Measurements from ENCODE around the gene HOXC9.

HOXC9 gene

GRCh38 chr12:54032627-54033100 lies 32.7 kb downstream of the HOXC9 start, which contains the start of gene HOXC5:
TSS of gene HOXC5 (plus strand) at chr12:54033050. CDS start at chr12:54033123, 73 bp downstream.
- H3K27ac ChIP-seq = peak within 1 kb of the TSS; percentile 75
- no peak for TF ChIP-seq ZFX (IDR thresholded peaks at IDR 0.05; ENCODE audit: borderline replicate concordance)
- TF ChIP-seq CTCF (IDR thresholded peaks at IDR 0.05) = peak; percentile 99

- no peak for TF ChIP-seq CTCF (IDR thresholded peaks at IDR 0.05)
- no peak for TF ChIP-seq ZFX (IDR thresholded peaks at IDR 0.05; ENCODE audit: borderline replicate concordance)
- H3K27ac ChIP-seq = peak overlapping the region; percentile 75
Measured at GRCh38 chr12:54033106-54033979, 33.4 kb downstream of the HOXC9 start.

- H3K27ac ChIP-seq = peak overlapping the region; percentile 75
- TF ChIP-seq ZFX (IDR thresholded peaks at IDR 0.05; ENCODE audit: borderline replicate concordance) (no peak), CTCF (IDR thresholded peaks at IDR 0.05) (no peak)
Measured at GRCh38 chr12:54033980-54034784, 34.2 kb downstream of the HOXC9 start.

- no peak for TF ChIP-seq CTCF (IDR thresholded peaks at IDR 0.05)
- TF ChIP-seq ZFX (IDR thresholded peaks at IDR 0.05; ENCODE audit: borderline replicate concordance) = no peak
Measured at GRCh38 chr12:54034785-54035310, 34.9 kb downstream of the HOXC9 start.

GRCh38 chr12:54035568-54036264 lies 35.8 kb downstream of the HOXC9 start:
- no peak overlapping the region for H3K27ac ChIP-seq
- TF ChIP-seq CTCF (IDR thresholded peaks at IDR 0.05) (no peak), ZFX (IDR thresholded peaks at IDR 0.05; ENCODE audit: borderline replicate concordance) (no peak)

More at GRCh38 chr12:54034785-54035310, 34.9 kb downstream of the HOXC9 start:
- no peak overlapping the region for H3K27ac ChIP-seq

GRCh38 chr12:54036620-54037359 lies 36.8 kb downstream of the HOXC9 start:
- H3K27ac ChIP-seq = no peak overlapping the region
- TF ChIP-seq CTCF (IDR thresholded peaks at IDR 0.05) = no peak
- TF ChIP-seq ZFX (IDR thresholded peaks at IDR 0.05; ENCODE audit: borderline replicate concordance) = no peak

Data from 22Rv1 (cell line).